ENCODE results near the gene DEPDC5.

The DEPDC5 gene

GRCh38 chr22:31818481-31819392 is 64.9 kb downstream of the DEPDC5 start:
- peak overlapping the region; percentile 70 for H3K27ac Mint-ChIP-seq
- H3K27me3 Mint-ChIP-seq: no peaks in the 10 kb centered on the region
- no peaks in the 10 kb centered on the region for H3K9me3 Mint-ChIP-seq
- peaks cover 71% of the 10 kb centered on the region for H3K36me3 Mint-ChIP-seq
- peaks cover 20% of the 10 kb centered on the region for H3K4me1 Mint-ChIP-seq
- no peak for ATAC-seq
- H3K4me3 Mint-ChIP-seq: no peak overlapping the region

GRCh38 chr22:31820655-31821054 is 66.8 kb downstream of the DEPDC5 start:
- ATAC-seq: no peak
- Mint-ChIP-seq H3K9me3 (no peaks in the 10 kb centered on the region), H3K4me1 (peaks cover 20% of the 10 kb centered on the region), H3K36me3 (peaks cover 74% of the 10 kb centered on the region), H3K27ac (peak overlapping the region; percentile 22), H3K4me3 (no peak overlapping the region), H3K27me3 (no peaks in the 10 kb centered on the region)

GRCh38 chr22:31821572-31821971 is 67.8 kb downstream of the DEPDC5 start:
- no peak overlapping the region for H3K4me3 Mint-ChIP-seq
- H3K9me3 Mint-ChIP-seq: no peaks in the 10 kb centered on the region
- H3K4me1 Mint-ChIP-seq: peaks cover 20% of the 10 kb centered on the region
- peaks cover 71% of the 10 kb centered on the region for H3K36me3 Mint-ChIP-seq
- ATAC-seq: no peak
- H3K27ac Mint-ChIP-seq: no peak overlapping the region
- no peaks in the 10 kb centered on the region for H3K27me3 Mint-ChIP-seq

DNA sequence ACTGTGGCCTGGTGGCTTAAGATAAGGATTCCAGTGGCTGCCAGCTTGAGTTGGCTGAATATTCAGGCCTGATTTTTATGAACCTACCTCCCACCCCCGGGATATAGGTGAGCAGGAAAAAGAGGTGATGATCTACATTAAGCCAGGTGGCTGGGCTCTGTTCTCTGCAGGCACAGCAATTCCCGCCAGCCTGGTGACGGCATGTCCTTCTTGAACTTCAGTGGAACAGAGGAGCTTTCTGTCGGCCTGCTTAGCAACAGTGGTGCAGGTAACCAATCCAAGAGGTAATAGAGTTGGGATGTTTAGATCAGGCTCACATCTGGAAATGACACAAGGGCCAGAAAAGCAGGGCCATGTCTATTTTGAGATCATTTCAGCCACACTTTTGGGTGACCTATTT is 68.7 kb downstream of the DEPDC5 start:
- Mint-ChIP-seq H3K27ac (no peak overlapping the region), H3K27me3 (no peaks in the 10 kb centered on the region), H3K4me3 (no peak overlapping the region), H3K36me3 (peaks cover 71% of the 10 kb centered on the region), H3K9me3 (no peaks in the 10 kb centered on the region), H3K4me1 (peaks cover 22% of the 10 kb centered on the region)
- ATAC-seq: no peak

DNA sequence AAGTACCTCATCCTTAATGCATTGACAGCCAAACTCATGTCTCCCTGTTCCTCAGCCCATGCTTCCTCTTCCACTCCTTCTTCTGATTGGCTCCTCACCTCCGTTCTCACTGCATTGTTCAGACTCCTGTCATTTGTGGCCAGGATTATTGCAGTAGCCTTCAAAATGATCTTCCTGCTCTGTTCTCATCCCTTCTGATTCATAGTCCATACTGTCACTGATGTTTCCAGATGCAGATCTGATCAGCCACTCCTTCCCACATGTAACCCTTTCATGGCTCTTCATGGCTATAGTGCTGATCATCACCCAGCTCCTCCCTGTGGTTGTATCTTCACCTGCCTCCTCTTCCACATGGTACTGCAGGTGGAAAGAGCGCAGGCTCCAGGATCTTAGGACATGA is 71.7 kb downstream of the DEPDC5 start:
- Mint-ChIP-seq H3K27ac (no peak overlapping the region), H3K4me1 (peaks cover 42% of the 10 kb centered on the region), H3K27me3 (no peaks in the 10 kb centered on the region), H3K36me3 (peaks cover 67% of the 10 kb centered on the region), H3K4me3 (no peak overlapping the region), H3K9me3 (no peaks in the 10 kb centered on the region)
- ATAC-seq: no peak

- peaks cover 43% of the 10 kb centered on the region for H3K4me1 Mint-ChIP-seq
- no peak for ATAC-seq
- H3K9me3 Mint-ChIP-seq: no peaks in the 10 kb centered on the region
- no peak overlapping the region for H3K4me3 Mint-ChIP-seq
- H3K27ac Mint-ChIP-seq: no peak overlapping the region
- peaks cover 58% of the 10 kb centered on the region for H3K36me3 Mint-ChIP-seq
- H3K27me3 Mint-ChIP-seq: no peaks in the 10 kb centered on the region
These were observed 72.6 kb downstream of the DEPDC5 start for GRCh38 chr22:31826443-31826842.

- H3K9me3 Mint-ChIP-seq: no peaks in the 10 kb centered on the region
- H3K4me1 Mint-ChIP-seq: peaks cover 33% of the 10 kb centered on the region
- H3K36me3 Mint-ChIP-seq: peaks cover 55% of the 10 kb centered on the region
- H3K4me3 Mint-ChIP-seq: no peak overlapping the region
- peak; percentile 64 for ATAC-seq
- peak overlapping the region; percentile 62 for H3K27ac Mint-ChIP-seq
- no peaks in the 10 kb centered on the region for H3K27me3 Mint-ChIP-seq
These were observed 74.9 kb downstream of the DEPDC5 start for GRCh38 chr22:31828739-31829138.

DNA sequence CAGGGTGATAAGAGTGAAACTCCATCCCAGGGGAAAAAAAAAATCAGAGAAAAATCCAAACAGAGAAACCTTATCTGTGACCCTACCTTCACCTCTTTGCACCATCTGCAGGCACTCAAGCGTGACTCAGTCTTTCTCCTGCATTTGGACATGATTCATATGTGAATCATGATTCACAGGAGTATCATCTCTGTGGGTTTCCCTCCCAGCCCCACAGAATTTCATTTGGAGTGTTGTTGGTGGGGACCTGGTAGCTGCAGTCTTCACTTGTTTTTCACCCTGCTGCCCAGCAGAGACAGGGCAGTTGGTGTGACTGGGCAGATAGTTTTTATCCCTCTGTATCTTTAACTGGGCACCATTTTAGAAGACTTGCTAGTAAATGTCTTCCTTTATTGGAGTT is 75.7 kb downstream of the DEPDC5 start:
- H3K27ac Mint-ChIP-seq: peak overlapping the region; percentile 62
- H3K36me3 Mint-ChIP-seq: peaks cover 60% of the 10 kb centered on the region

GRCh38 chr22:31830721-31831070 is 76.9 kb downstream of the DEPDC5 start:
- ATAC-seq: no peak
- Mint-ChIP-seq H3K4me3 (no peak overlapping the region), H3K4me1 (peaks cover 33% of the 10 kb centered on the region), H3K27ac (peak overlapping the region; percentile 62), H3K9me3 (no peaks in the 10 kb centered on the region), H3K27me3 (no peaks in the 10 kb centered on the region), H3K36me3 (peaks cover 59% of the 10 kb centered on the region)

More for the DNA sequence above, 75.7 kb downstream of the DEPDC5 start:
- no peak overlapping the region for H3K4me3 Mint-ChIP-seq
- no peaks in the 10 kb centered on the region for H3K27me3 Mint-ChIP-seq
- peak; percentile 77 for ATAC-seq
- no peaks in the 10 kb centered on the region for H3K9me3 Mint-ChIP-seq
- peaks cover 33% of the 10 kb centered on the region for H3K4me1 Mint-ChIP-seq

DNA sequence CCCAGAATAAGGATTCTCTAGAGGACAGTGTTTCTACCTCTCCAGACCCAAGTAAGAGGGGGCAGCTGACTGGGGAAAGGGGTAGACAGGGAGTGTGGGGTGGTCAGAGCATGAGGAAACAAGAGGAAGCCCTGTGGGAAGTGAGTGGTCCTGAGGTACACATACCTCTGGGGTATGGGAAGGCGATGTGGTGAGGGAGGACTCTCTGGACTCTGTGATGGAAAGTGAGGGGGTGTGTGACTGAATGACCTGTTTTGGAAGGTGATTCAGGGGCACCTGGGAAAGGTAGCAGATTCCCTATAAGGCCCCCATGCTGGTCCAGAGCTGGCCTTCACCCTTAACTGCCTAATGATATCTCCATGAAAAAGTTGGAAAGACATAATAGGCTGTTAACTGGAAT is 80.1 kb downstream of the DEPDC5 start:
- Mint-ChIP-seq H3K27me3 (no peaks in the 10 kb centered on the region), H3K36me3 (peaks cover 58% of the 10 kb centered on the region), H3K9me3 (no peaks in the 10 kb centered on the region), H3K4me3 (no peak overlapping the region), H3K27ac (peak overlapping the region; percentile 51), H3K4me1 (peaks cover 17% of the 10 kb centered on the region)
- no peak for ATAC-seq

DNA sequence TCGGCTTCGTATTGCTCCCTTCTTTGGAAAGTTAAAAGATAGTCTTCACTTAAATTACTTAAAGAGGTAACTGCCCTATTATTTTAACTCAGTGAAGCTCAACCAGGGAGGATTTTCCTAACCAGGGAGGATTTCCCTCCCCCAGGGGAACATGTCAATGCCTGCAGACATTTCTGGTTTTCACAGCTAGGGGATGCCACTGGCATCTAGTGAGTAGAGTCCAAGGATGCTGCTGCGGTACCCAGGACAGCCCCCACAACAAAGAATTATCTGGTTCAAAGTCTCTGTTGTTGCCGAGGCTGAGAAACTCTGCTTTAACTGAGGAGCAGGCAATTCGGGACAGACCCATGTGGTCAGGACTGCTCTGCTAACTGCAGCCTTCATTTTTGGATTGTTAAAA is 82.2 kb downstream of the DEPDC5 start:
- H3K27ac Mint-ChIP-seq: no peak overlapping the region
- ATAC-seq: no peak
- peaks cover 14% of the 10 kb centered on the region for H3K4me1 Mint-ChIP-seq
- H3K27me3 Mint-ChIP-seq: no peaks in the 10 kb centered on the region
- peaks cover 63% of the 10 kb centered on the region for H3K36me3 Mint-ChIP-seq
- no peak overlapping the region for H3K4me3 Mint-ChIP-seq
- H3K9me3 Mint-ChIP-seq: no peaks in the 10 kb centered on the region

GRCh38 chr22:31838917-31839316 is 85.1 kb downstream of the DEPDC5 start:
- Mint-ChIP-seq H3K36me3 (peaks cover 66% of the 10 kb centered on the region), H3K4me3 (no peak overlapping the region), H3K27ac (peak overlapping the region; percentile 69), H3K27me3 (no peaks in the 10 kb centered on the region), H3K4me1 (peaks cover 26% of the 10 kb centered on the region), H3K9me3 (no peaks in the 10 kb centered on the region)
- ATAC-seq: no peak

GRCh38 chr22:31839986-31840385 is 86.2 kb downstream of the DEPDC5 start:
- peaks cover 67% of the 10 kb centered on the region for H3K36me3 Mint-ChIP-seq
- no peak for ATAC-seq
- H3K27me3 Mint-ChIP-seq: no peaks in the 10 kb centered on the region
- H3K4me1 Mint-ChIP-seq: peaks cover 26% of the 10 kb centered on the region
- no peaks in the 10 kb centered on the region for H3K9me3 Mint-ChIP-seq
- no peak overlapping the region for H3K4me3 Mint-ChIP-seq
- peak overlapping the region; percentile 69 for H3K27ac Mint-ChIP-seq

DNA sequence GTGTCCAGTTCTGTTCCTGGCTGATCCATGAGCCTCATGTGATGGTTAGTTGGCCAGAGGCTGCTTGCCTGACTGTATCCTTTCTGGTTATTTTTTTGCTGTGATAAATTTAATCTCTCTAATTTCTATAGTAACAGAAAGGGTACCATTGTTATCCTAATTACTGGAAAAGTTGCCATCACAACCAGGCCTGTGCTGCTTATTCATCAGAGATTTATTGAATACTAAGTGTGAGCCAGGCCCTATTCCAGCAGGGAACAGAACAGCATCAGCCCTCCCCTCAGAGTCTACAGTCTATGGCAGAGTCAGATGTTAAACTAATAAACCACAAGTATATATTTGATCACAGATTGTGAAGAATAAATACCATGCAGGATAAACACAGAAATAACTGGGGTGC is 86.8 kb downstream of the DEPDC5 start:
- no peaks in the 10 kb centered on the region for H3K9me3 Mint-ChIP-seq
- ATAC-seq: no peak
- H3K4me3 Mint-ChIP-seq: peak overlapping the region; percentile 41
- H3K4me1 Mint-ChIP-seq: peaks cover 26% of the 10 kb centered on the region
- no peaks in the 10 kb centered on the region for H3K27me3 Mint-ChIP-seq
- peak overlapping the region; percentile 69 for H3K27ac Mint-ChIP-seq
- peaks cover 72% of the 10 kb centered on the region for H3K36me3 Mint-ChIP-seq

DNA sequence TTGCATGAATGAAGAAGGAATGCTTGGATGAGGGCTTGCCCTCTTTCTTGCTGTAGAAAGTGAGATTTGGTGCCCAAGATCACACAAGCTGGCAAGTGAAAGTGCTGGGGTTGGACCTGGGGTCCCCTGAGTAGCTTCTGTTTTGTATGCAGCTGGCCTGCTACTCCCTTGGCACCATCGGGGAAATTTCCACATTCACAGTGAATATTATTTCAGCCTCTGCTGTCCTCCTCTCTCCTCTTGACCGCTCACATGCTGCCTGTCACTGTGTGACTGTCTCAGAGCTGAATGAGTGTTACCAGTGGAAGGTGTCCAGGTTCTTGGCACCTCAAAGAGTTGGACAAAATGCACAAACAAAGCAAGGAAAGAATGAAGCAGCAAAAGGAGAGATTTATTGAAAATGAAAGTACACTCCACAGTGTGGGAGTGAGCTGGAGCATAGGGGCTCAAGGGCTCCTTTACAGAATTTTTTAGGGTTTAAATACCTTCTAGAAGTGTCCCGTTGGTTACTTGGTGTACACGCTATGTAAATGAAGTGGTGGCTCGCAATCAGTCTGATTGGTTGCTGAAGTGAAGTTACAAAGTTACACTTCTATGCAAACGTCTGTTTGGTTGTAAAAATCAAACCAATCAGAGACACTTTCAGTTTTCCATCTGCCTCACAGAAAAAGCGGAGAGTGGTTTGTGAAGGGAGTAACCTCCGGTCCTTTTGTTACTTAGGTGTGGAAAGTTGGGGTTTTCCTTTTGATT is 87.4 kb downstream of the DEPDC5 start:
- peaks cover 32% of the 10 kb centered on the region for H3K4me1 Mint-ChIP-seq
- no peaks in the 10 kb centered on the region for H3K9me3 Mint-ChIP-seq
- H3K4me3 Mint-ChIP-seq: peak overlapping the region; percentile 41
- peak overlapping the region; percentile 69 for H3K27ac Mint-ChIP-seq
- no peaks in the 10 kb centered on the region for H3K27me3 Mint-ChIP-seq
- ATAC-seq: peak; percentile 41
- peaks cover 76% of the 10 kb centered on the region for H3K36me3 Mint-ChIP-seq

GRCh38 chr22:31843526-31843925 is 89.7 kb downstream of the DEPDC5 start:
- Mint-ChIP-seq H3K27ac (no peak overlapping the region), H3K4me1 (peaks cover 39% of the 10 kb centered on the region), H3K27me3 (no peaks in the 10 kb centered on the region), H3K9me3 (no peaks in the 10 kb centered on the region), H3K36me3 (peaks cover 77% of the 10 kb centered on the region), H3K4me3 (no peak overlapping the region)
- ATAC-seq: no peak
